Prostate gland (tissue), 2 donors: ENCODE measurements around the gene UFD1.

Source experiments
- CTCF ChIP-seq, 4 experiments: fragments of 200-600 bp in 2 of 4; fragments of 450-650 bp in 2 of 4; sonication (generic) in 2 of 4; IDR thresholded peaks; 1 replicate in 3 of 4; 2 replicates in 1 of 4; pipeline ENCODE4 v1.5.1; 2016 to 2019; ENCODE audit warnings: antibody characterized with exemption in 4 of 4, mild to moderate bottlenecking in 2 of 4, moderate library complexity in 2 of 4
- POLR2A ChIP-seq: fragments of 450-650 bp; IDR thresholded peaks from one replicate; pipeline ENCODE4 v1.6.1; 2016; ENCODE audit warnings: antibody characterized with exemption, mild to moderate bottlenecking
- POLR2AphosphoS5 ChIP-seq: sonication (generic); formaldehyde crosslinking; IDR thresholded peaks from one replicate; pipeline ENCODE4 v1.6.1; 2017; ENCODE audit warnings: antibody characterized with exemption

- TF ChIP-seq CTCF (IDR thresholded peaks at IDR 0.05) (no peak), POLR2A (no peak), POLR2AphosphoS5 (no peak)
Measured at GRCh38 chr22:19455585-19456370, 23.2 kb downstream of the UFD1 start.
